SW480 (cell line): ENCODE data around the gene USP11.
"Not testable (repeated sequence)": the region's sequence is repeated elsewhere in the genome, so short reads cannot be mapped to it uniquely, and the experiment has no call there.

ENCODE experiments used
- DNase-seq: peaks from one replicate; pipeline ENCODE4 v3.0.0-alpha.2; 2016; ENCODE audit warnings: low spot score

USP11 gene

DNA sequence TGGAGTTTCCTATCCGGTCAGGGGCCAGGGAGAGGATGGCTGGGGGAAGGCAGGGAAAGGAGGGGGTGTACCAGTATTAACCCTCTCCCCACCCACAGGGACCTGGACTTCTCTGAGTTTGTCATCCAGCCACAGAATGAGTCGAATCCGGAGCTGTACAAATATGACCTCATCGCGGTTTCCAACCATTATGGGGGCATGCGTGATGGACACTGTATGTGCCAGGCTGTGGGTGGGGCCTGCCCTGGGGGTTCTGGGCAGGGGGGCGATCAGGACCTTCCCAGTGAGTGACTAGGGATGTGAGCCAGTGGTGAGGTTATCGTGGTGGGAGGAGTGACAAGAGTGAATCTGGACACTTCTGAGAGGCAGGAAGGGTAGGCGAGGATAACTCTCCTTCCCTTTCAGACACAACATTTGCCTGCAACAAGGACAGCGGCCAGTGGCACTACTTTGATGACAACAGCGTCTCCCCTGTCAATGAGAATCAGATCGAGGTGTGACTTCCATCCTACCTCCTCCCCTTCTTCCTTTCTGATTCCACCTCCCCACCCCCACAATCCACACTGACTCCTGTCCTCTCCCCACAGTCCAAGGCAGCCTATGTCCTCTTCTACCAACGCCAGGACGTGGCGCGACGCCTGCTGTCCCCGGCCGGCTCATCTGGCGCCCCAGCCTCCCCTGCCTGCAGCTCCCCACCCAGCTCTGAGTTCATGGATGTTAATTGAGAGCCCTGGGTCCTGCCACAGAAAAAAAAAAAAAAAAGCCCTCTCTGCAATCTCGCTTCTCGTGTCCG, 14.6 kb downstream of the USP11 start:
- no peak for DNase-seq

DNA sequence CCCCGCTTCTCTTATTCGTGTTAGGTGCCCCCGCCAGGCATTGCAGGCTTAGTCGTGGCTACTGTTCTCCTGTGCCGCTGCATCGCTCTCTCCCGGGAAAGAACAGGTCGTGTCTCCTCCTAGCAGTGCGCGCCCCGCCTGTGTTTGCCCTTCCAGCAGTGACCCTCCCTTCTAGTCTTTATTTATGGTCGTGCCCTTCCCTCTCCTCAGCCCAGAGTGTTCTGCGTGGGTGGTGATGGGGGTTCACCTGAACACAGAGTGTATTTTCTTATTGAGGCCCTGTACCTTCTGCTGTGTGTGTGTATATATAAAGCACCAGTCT, 15.2 kb downstream of the USP11 start:
- DNase-seq = no peak

DNA sequence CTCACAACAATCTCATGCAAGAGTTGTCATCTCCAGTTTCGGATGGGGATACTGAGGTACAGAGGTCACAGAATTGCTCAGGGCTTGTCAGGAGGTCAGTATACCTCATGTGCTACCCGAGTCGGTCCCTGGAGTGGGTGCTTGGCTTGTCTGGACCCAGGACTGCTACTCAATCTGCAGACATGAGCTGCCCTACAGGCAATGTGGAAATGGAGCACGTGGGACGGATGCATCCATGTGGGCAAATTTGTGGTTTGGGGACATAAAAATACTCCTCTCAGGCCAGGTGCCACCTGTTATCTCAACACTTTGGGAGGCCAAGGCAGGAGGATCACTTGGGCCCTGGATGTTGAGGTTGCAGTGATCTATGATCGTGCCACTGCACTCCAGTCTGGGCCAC, 15.8 kb downstream of the USP11 start:
- no peak for DNase-seq

DNA sequence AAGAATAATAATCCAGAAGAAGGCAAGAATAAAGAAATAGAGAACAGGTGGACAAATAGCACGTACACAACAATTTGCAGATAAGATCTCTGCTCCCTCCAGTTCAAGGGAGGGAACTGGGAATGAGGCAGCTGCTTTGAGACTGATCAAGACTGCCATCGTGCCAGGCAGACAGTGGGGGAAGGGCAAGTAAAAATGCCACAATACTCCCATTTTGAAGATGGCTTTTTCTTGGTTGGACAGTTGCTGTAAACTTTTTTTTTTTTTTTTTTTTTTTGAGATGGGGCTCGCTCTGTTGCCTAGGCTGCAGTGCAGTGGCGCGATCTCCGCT, 17.2 kb downstream of the USP11 start:
- no peak for DNase-seq

DNA sequence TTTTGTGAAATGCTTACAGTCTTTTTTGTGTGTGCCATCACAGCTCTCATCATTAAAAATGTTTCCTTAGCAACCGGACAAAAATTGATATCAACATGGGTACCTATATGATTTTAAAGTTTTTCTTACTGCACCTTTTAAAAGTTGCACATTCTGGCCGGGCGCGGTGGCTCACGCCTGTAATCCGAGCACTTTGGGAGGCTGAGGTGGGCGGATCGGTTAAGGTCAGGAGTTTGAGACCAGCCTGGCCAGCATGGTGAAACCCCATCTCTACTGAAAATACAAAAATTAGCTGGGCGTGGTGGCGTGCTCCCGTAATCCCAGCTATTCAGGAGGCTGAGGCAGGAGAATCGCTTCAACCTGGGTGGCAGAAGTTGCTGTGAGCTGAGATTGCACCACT, 24.8 kb downstream of the USP11 start:
- DNase-seq = not testable (repeated sequence)

DNA sequence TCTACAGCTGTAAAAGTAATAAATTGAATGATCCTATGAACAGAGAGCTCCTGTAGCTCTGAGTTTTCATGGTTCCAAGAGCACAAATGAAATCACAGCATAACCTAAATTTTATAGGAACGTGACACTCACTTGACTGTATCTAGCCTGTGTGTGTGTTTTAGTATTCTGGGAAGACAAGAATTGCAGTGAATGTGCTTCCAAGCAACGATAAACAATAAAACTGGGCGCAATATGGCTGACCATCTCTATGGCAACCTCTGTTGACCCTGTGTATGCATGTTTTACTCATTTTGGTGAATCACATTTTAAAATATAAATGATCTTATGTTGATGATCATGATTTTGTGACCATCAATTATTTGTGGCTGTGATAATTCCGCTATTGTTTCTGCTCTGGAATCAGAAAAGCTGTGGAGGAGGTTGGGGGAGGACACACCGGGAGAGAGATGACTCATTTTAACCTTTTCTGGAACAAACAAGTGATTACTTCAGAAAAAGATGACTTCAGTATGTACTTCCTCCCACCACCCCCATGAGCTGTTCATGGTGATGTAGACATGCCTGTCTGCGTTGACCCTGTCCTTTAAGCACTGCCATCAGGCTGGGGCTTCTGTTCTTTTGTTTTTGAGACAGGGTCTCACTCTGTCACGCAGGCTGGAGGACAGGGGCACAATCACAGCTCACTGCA, 31.8 kb downstream of the USP11 start:
- DNase-seq = no peak

DNA sequence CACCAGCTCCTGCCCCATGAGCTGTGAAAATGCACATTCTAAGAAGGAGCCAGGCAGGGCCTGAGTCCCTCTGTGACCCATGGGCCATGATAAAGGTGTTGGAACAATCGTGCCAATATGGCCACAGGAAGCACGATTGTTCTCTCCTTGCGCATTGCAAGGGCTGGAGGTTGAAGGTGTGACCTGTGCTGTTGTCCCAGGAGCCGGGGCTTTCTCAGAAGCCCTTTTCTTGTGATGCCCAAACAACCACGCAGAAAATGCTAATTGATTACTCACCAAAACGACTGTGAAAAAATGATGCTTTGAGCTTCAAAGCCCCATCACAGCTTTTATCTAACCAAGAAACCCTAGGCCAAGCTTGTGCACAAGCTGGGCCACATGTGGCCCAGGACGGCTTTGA, 33.8 kb downstream of the USP11 start:
- no peak for DNase-seq

DNA sequence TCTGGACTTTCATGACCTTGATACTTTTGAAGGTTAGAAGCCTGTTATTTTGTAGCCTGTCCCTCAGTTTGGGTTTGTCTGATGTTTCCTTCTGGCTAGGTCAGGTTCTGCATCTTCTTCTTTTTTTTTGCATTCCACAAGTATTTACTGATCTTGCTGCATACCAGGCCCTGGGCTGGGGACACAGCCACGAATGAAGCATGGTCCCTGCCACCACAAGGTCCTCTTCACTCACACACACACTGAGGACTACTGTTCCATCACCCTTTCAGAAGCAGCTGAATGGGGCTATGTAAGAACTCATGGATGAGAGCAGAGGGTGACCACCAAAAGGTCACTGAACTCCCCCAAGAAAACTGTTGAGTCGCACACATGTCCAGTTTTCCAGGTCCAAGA, 39.2 kb downstream of the USP11 start:
- DNase-seq = no peak

DNA sequence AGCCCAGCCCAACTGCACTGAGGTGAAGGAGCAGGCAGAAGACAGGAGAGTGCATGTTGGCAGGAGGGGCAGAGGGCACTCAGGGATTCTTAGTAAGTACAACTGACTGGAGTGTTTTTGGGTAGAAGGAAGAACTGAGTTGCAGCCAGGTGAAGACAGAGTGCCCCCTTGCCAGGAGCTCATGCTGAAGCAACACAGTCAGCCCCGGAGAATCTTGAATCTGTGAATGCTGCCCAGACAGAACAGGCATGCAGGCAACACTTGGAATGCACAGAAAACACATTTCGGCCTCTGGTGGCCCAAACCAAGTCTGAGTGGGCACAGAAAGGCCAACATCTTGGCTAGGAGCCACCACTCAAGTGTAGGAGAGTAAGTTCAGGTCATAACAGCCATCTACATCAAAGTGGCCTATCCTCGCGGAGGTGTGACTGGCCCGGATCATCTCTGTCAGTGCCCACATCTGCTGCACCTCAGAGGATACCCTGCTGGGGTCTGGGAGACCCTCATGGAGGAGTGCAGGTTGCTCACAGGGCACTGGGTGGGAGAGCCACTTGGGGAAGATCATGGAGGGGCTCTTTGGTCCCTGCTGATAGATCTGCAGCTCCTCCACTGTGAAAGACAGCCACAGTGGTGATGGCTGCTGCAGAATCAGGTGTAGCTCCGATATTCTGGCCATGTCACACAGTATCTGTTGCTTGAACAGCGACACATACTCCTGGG, 40.4 kb downstream of the USP11 start:
- DNase-seq = no peak

DNA sequence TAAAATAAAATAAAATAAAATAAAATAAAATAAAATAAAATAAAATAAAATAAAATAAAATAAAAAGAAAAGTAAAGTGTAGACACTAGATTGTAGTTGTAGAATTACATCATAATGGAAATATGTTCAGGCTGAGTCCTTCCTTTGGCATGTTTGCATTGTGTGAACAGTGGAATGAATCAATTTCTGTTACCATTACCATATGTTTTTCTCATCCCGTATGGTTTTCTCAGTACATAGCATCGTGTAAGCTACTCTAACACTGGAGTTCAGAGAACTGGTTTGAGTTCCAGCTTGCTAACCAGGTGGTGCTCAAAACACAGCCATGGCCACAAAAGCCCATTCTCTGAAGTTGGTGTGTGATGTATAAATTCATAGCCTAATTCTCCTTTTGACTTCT, 45.9 kb downstream of the USP11 start:
- no peak for DNase-seq

DNA sequence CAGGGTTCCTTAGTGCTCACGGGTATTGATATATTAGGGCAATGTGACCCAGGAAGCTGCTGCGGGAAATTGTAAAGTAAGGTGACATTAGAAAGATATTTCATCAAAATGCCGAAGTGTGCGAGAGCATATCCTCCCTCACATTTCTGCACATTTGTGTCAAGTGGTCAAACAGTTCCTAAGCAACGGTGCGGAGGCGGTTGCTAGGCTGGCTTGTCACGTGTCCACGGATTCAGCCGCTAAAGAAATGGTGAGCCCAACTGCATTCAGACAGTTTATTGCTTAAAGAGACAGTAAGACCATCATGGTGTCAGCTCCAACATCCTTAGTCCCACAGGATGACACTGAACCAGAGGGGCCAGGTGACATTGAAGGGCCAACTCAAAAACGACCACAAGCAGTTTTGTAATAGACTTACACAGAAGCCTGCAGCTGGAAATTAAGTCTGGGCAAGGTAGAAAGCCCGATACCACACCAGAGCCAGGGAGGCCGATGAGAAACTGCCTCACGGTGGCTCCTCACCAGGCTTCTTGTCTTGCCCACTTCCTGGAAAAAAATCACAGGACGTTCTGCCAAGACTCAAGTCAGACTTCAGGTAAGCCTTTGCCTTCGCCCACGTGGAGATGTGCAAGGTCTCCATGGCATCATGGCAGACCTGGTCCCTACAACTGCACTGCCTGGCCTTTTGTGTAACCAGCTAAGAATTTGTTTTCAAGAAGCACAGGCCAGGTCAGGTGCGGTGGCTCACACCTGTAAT, 50.4 kb downstream of the USP11 start:
- DNase-seq = peak; percentile 39

DNA sequence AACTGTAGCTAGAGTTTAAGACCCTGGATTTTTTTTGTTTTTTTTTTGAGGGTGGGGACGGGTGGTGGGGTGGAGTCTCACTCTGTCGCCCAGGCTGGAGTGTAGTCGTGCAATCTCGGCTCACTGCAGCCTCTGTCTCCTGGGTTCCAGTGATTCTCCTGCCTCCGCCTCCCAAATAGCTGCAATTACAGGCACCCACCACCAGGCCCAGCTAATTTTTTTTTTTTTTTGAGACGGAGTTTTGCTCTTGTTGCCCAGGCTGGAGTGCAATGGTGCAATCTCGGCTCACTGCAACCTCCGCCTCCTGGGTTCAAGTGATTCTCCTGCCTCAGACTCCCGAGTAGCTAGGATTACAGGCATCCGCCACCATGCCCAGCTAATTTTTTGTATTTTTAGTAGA, 51.8 kb downstream of the USP11 start:
- DNase-seq = not testable (repeated sequence)

DNA sequence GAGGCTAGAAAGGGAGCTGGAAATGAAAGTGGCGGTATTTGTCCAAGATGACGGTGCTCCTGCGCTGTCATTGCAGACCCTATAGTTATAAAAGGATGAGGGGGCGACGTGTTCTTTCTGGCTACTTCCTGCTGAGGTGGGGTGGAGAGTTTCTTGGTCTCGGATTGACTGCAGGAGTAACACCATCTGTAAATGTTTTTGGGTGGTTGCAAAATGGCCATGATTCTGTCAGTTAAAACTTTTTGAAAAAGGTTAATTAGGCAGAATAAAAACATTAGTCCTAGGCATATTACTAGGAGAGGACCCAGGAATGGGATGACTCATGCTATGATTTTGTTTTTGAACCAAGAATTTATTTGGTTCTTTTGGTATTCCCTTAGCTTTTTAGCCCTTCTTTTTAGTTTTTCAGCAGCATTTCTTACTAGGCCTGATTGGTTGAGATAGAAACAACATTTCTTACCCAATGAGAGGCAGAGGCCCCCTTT, 53.1 kb downstream of the USP11 start:
- no peak for DNase-seq

DNA sequence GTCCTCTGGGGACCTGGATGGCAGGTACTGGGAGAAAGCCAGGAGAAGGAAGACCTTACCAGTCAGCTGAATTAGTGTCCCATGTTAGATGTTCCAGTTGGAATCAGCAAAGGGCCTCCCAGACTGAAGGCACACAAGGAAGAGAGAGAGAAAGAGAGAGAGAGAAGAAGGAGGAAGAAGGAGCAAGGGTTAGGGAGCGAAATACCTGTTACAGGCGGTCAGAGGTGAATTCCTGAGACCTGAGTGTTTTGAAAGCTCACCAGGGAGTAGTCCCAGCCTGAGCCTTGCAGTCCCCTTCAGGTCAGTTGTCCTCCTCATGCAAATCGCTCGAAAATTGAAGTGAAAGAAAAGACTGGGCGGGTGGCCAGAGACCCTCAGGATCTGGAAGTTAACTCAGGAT, 60.3 kb downstream of the USP11 start:
- DNase-seq = no peak

DNA sequence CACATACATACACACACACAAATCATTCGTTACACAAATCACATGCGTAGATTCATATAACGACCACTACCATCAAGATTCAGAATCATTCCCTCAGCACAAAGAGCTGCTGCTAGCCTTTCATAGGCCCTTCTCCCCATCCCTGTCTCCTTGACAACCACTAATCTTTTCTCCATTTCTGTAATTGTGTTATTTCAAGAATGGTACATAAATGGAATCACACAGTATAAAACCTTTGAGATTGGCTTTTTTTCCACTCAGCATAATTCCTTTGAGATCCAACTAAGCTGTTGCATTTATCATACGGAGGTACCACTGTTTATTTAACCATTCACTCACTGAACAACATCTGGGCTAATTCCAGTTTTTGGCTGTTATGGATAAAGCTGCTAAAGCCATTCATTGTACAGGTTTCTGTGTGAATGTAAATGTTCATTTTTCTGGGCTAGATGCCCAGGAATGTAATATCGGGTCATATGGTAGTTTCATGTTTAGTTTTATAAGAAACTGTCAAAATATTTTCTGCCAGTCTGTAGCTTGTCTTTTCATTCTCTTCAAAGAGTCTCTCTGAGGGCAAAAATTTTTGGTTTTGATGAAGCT, 64.1 kb downstream of the USP11 start:
- DNase-seq = no peak

DNA sequence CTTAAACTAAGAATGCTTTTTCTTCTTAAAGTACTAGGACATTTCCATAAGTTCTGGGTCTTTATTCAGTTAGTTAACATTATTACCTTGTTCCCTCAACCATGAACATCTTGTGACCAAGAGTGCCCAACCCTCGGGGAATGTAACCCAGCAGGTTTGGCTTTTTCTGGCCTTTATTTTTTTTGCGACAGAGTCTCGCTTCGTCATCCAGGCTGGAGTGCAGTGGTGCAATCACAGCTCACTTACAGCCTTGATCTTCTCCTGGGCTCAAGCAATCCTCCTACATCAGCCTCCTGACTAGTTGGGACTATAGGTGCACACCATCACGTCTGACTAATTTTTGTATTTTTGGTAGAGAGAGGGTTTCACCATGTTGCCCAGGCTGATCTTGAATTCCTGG, 65.1 kb downstream of the USP11 start:
- no peak for DNase-seq
